H1 (cell line): Measurements from ENCODE around the gene RUNX1. TPM values are rescaled to one million over a fixed set of nuclear protein-coding genes. Genes with fewer than 3 reads are reported as not detected.

ENCODE experiments used
- CTCF ChIA-PET: fragments of 300-600 bp; sonication (Branson Sonifier 250); formaldehyde crosslinking; loops from one replicate; lab custom pipeline; 2021; ENCODE audit not compliant: partially characterized antibody; lab: Charles Lee
- POLR2A ChIA-PET: fragments of 300-600 bp; sonication (Branson Sonifier 250); formaldehyde crosslinking; loops from one replicate; lab custom pipeline; 2021; ENCODE audit warnings: inconsistent platforms; ENCODE audit not compliant: partially characterized antibody; lab: Charles Lee
- DNase-seq, 2 experiments: peaks; one replicate each; pipeline versions ENCODE4 v3.0.0 to v3.0.0-alpha.2; 2010 to 2022; ENCODE audit warnings: low spot score in 2 of 2, low read depth in 1 of 2, mixed read lengths in 1 of 2
- FAIRE-seq: peaks from 2 replicates; lab custom pipeline; 2011; peaks lifted over from hg19 to GRCh38; lab: Jason Lieb, UNC
- H2AFZ ChIP-seq: 2 replicates; pipeline ENCODE4 v1.8.1; 2012; ENCODE audit warnings: low read length, inconsistent platforms
- H2AK5ac ChIP-seq: 2 replicates; pipeline ENCODE4 v1.6.1; 2013; ENCODE audit warnings: low read depth, low read length
- H2BK120ac ChIP-seq: replicated peaks from 2 replicates; pipeline ENCODE3; 2013; ENCODE audit warnings: low read depth, low read length, inconsistent platforms
- H2BK12ac ChIP-seq: 2 replicates; pipeline ENCODE4 v1.6.1; 2013; ENCODE audit warnings: low read depth, low read length
- H2BK15ac ChIP-seq: 2 replicates; pipeline ENCODE4 v1.6.1; 2013; ENCODE audit warnings: low read length
- H2BK20ac ChIP-seq: 2 replicates; pipeline ENCODE4 v1.6.1; 2013; ENCODE audit warnings: low read length
- H2BK5ac ChIP-seq: 2 replicates; pipeline ENCODE4 v1.6.1; 2013; ENCODE audit warnings: low read depth, low read length
- H3K14ac ChIP-seq: 2 replicates; pipeline ENCODE4 v1.6.1; 2013; ENCODE audit warnings: inconsistent platforms; ENCODE audit not compliant: insufficient read length
- H3K18ac ChIP-seq: 2 replicates; pipeline ENCODE4 v1.6.1; 2013; ENCODE audit warnings: low read length; ENCODE audit errors: extremely low read depth
- H3K23ac ChIP-seq: 2 replicates; pipeline ENCODE4 v1.6.1; 2013; ENCODE audit warnings: inconsistent platforms; ENCODE audit not compliant: insufficient read length
- H3K23me2 ChIP-seq: 2 replicates; pipeline ENCODE4 v1.6.1; 2013; ENCODE audit warnings: low read depth, low read length
- H3K27ac ChIP-seq: 2 replicates; pipeline ENCODE4 v1.6.1; 2011; ENCODE audit warnings: low read depth, low read length, inconsistent platforms
- H3K27me3 ChIP-seq, 4 experiments: replicated peaks in 1 of 4; 1 replicate in 1 of 4; 2 replicates in 3 of 4; pipeline versions ENCODE4 v1.6.1 to v1.8.1; 2011 to 2013; ENCODE audit warnings: low read length in 3 of 4, mild to moderate bottlenecking in 3 of 4, inconsistent platforms in 2 of 4, mixed read lengths in 2 of 4, moderate library complexity in 1 of 4; ENCODE audit not compliant: control insufficient read depth in 3 of 4, insufficient read depth in 3 of 4; ENCODE audit errors: extremely low read depth in 1 of 4
- H3K36me3 ChIP-seq, 4 experiments: 2 replicates each; pipeline versions ENCODE4 v1.6.1 to v1.8.1; 2011 to 2013; ENCODE audit warnings: mild to moderate bottlenecking in 4 of 4, low read length in 3 of 4, moderate library complexity in 2 of 4, control low read depth in 1 of 4, inconsistent platforms in 1 of 4; ENCODE audit not compliant: insufficient read depth in 4 of 4, control insufficient read depth in 2 of 4
- H3K4ac ChIP-seq: replicated peaks from 2 replicates; pipeline ENCODE3; 2013; ENCODE audit warnings: low read length, low read depth, mixed read lengths, inconsistent platforms; ENCODE audit not compliant: insufficient read length
- H3K4me1 ChIP-seq, 4 experiments: replicated peaks in 1 of 4; 1 replicate in 1 of 4; 2 replicates in 3 of 4; pipeline versions ENCODE4 v1.6.1 to v1.8.1; 2011 to 2013; ENCODE audit warnings: low read length in 3 of 4, inconsistent platforms in 2 of 4, mixed read lengths in 1 of 4; ENCODE audit not compliant: insufficient read depth in 4 of 4, control insufficient read depth in 3 of 4
- H3K4me2 ChIP-seq, 2 experiments: 2 replicates each; pipeline versions ENCODE4 v1.6.1 to v1.8.1; 2011 to 2013; ENCODE audit warnings: low read depth in 2 of 2, low read length in 2 of 2, control low read depth in 1 of 2, inconsistent platforms in 1 of 2, mild to moderate bottlenecking in 1 of 2; ENCODE audit not compliant: insufficient read depth in 1 of 2
- H3K4me3 ChIP-seq, 4 experiments: fragments of 200-600, 300-600 bp in 1 of 4; sonication (generic), shearing (Covaris generic), sonication (Bioruptor Twin) in 1 of 4; 2 replicates each; pipeline versions ENCODE4 v1.5.1 to v1.8.1; 2011 to 2016; ENCODE audit warnings: low read length in 4 of 4, low read depth in 3 of 4, control low read depth in 2 of 4, inconsistent platforms in 2 of 4, mild to moderate bottlenecking in 2 of 4, mixed read lengths in 1 of 4, moderate library complexity in 1 of 4; ENCODE audit not compliant: insufficient read depth in 2 of 4; ENCODE audit errors: extremely low read depth in 1 of 4
- H3K56ac ChIP-seq: replicated peaks from 2 replicates; pipeline ENCODE3; 2013; ENCODE audit warnings: low read depth, mild to moderate bottlenecking, mixed read lengths, low read length, inconsistent platforms; ENCODE audit not compliant: insufficient read length
- H3K79me1 ChIP-seq: 2 replicates; pipeline ENCODE4 v1.6.1; 2013; ENCODE audit warnings: low read depth, low read length, control low read depth
- H3K79me2 ChIP-seq, 2 experiments: 2 replicates each; pipeline versions ENCODE4 v1.6.1 to v1.8.1; 2012 to 2013; ENCODE audit warnings: low read length in 2 of 2, mild to moderate bottlenecking in 2 of 2, inconsistent platforms in 1 of 2; ENCODE audit not compliant: insufficient read depth in 2 of 2, control insufficient read depth in 1 of 2
- H3K9ac ChIP-seq, 4 experiments: replicated peaks in 1 of 4; 1 replicate in 1 of 4; 2 replicates in 3 of 4; pipeline versions ENCODE4 v1.6.1 to v1.8.1; 2011 to 2013; ENCODE audit warnings: low read depth in 3 of 4, low read length in 3 of 4, control low read depth in 2 of 4, mild to moderate bottlenecking in 2 of 4, moderate library complexity in 2 of 4, inconsistent platforms in 1 of 4; ENCODE audit errors: extremely low read depth in 1 of 4
- H3K9me3 ChIP-seq, 2 experiments: 2 replicates each; pipeline versions ENCODE4 v1.6.1 to v1.8.1; 2012 to 2013; ENCODE audit warnings: mild to moderate bottlenecking in 2 of 2, moderate library complexity in 2 of 2, control low read depth in 1 of 2, inconsistent platforms in 1 of 2, low read depth in 1 of 2, low read length in 1 of 2, mixed read lengths in 1 of 2; ENCODE audit not compliant: insufficient read depth in 2 of 2
- H4K20me1 ChIP-seq, 2 experiments: replicated peaks in 1 of 2; 2 replicates each; pipeline versions ENCODE3 to v1.8.1; 2011 to 2013; ENCODE audit warnings: inconsistent platforms in 2 of 2, low read length in 2 of 2, mild to moderate bottlenecking in 1 of 2; ENCODE audit not compliant: insufficient read depth in 2 of 2, control insufficient read depth in 1 of 2
- H4K5ac ChIP-seq: 2 replicates; pipeline ENCODE4 v1.6.1; 2013; ENCODE audit warnings: low read length, low read depth, mixed read lengths, inconsistent platforms; ENCODE audit not compliant: insufficient read length
- H4K8ac ChIP-seq: 2 replicates; pipeline ENCODE4 v1.8.0; 2013; ENCODE audit warnings: mild to moderate bottlenecking, moderate library complexity, low read length, inconsistent platforms; ENCODE audit not compliant: insufficient read depth; ENCODE audit errors: extremely low read depth
- H4K91ac ChIP-seq: replicated peaks from 2 replicates; pipeline ENCODE3; 2013; ENCODE audit warnings: low read length, mixed read lengths, inconsistent platforms; ENCODE audit not compliant: insufficient read length
- WGBS, 2 experiments: shearing (Covaris generic) in 1 of 2; methylation state at CpG; one replicate each; pipeline versions ENCODE4 v1.1.6 to v1.1.7; 2013 to 2015; ENCODE audit warnings: low lambda C conversion rate in 2 of 2, mixed read lengths in 2 of 2, inconsistent platforms in 1 of 2, low coverage in 1 of 2, missing lambda C conversion rate in 1 of 2; ENCODE audit not compliant: insufficient replicate concordance in 2 of 2, insufficient coverage in 1 of 2, insufficient read length in 1 of 2; ENCODE audit errors: extremely low coverage in 1 of 2, missing lambda C conversion rate in 1 of 2; 5-methylcytosine and 5-hydroxymethylcytosine counted together
- polyA plus RNA-seq, 7 experiments: library from polyadenylated mRNA; depleted of rRNA in 3 of 7; stranded (reverse) in 5 of 7; unstranded in 2 of 7; fragments of >200 nt in 5 of 7; fragments of 200-250 nt in 2 of 7; gene quantifications; 1 replicate in 5 of 7; 2 replicates in 1 of 7; 4 replicates in 1 of 7; pipeline versions ENCODE4 v1.2.1 to v1.2.3, GENCODE V29; 2011 to 2013; ENCODE audit warnings: missing spikeins in 2 of 7, mixed read lengths in 2 of 7
- total RNA-seq: library from RNA; stranded (reverse); fragmentation: NEBNext Ultra II Directional; extraction: Animal tissue kit (Norgen Biotek cat#: 25700); gene quantifications from 2 replicates; pipeline ENCODE4 v1.2.1, GENCODE V29; 2021

Gene RUNX1
- total and polyA plus RNA-seq, 2 of the 8 experiments (the other 6 are each of a cell fraction or from before 2014, with no cell fraction given), result 0.20 to 0.60 TPM

DNA sequence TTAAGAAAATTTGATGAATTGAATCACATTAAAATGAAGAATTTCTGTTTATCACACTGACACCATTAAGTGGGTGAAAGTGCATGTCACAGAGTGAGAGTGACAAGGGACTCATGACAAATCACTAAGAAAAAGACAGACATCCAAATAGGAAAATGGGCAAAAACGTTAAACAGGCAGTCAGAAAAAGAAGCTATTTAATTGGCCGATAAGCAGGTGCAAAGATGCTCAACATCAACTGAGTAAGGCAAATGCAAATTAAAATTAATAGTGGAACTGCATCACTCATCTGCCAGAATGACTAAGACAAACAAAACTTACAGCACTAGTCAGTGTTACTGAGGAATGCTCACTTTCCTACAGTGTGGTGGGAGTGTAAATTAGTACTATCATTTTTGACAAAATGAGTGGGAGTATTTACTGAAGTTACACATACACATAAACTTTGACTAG, 39.2 kb upstream of the RUNX1 start:
- Histone ChIP-seq H3K23me2 (no peaks in the 10 kb centered on the region), H3K79me2 (no peaks in the 10 kb centered on the region), H3K4ac (no peak overlapping the region), H4K20me1 (no peaks in the 10 kb centered on the region), H2AK5ac (no peak overlapping the region), H3K18ac (no peak overlapping the region), H3K14ac (no peak overlapping the region), H3K27me3 (no peaks in the 10 kb centered on the region), H4K5ac (no peak overlapping the region), H2BK20ac (no peak overlapping the region), H3K79me1 (no peaks in the 10 kb centered on the region), H2AFZ (no peak overlapping the region), H3K4me3 (no peak overlapping the region), H3K27ac (no peak overlapping the region), H2BK15ac (no peak overlapping the region), H3K56ac (no peak overlapping the region), H3K36me3 (no peaks in the 10 kb centered on the region), H2BK120ac (no peak overlapping the region), H2BK5ac (no peak overlapping the region), H4K8ac (no peak overlapping the region), H3K4me2 (no peak overlapping the region), H4K91ac (no peak overlapping the region), H3K9ac (no peak overlapping the region), H3K9me3 (peaks cover 0 to 3% of the 10 kb centered on the region in 2 experiments; a peak in 1 of 4 replicates), H3K4me1 (no peaks in the 10 kb centered on the region), H3K23ac (no peak overlapping the region), H2BK12ac (no peak overlapping the region)
- POLR2A ChIA-PET, result no interaction called here
- no peak for FAIRE-seq
- WGBS, 2 experiments, result 88% methylated on average over 2 of the region's 2 CpGs; no CpG with 5 or more reads in 1 of the 2 experiments
- DNase-seq, result no peak
- CTCF ChIA-PET, result interaction anchor here (1.1 to 1.2 kb wide), 2 partner anchors 142 to 197 kb away, joined by 3 to 4 read pairs; no protein-coding TSS in a partner anchor
